Measurements from ENCODE around the gene FBRS.

Gene FBRS

DNA sequence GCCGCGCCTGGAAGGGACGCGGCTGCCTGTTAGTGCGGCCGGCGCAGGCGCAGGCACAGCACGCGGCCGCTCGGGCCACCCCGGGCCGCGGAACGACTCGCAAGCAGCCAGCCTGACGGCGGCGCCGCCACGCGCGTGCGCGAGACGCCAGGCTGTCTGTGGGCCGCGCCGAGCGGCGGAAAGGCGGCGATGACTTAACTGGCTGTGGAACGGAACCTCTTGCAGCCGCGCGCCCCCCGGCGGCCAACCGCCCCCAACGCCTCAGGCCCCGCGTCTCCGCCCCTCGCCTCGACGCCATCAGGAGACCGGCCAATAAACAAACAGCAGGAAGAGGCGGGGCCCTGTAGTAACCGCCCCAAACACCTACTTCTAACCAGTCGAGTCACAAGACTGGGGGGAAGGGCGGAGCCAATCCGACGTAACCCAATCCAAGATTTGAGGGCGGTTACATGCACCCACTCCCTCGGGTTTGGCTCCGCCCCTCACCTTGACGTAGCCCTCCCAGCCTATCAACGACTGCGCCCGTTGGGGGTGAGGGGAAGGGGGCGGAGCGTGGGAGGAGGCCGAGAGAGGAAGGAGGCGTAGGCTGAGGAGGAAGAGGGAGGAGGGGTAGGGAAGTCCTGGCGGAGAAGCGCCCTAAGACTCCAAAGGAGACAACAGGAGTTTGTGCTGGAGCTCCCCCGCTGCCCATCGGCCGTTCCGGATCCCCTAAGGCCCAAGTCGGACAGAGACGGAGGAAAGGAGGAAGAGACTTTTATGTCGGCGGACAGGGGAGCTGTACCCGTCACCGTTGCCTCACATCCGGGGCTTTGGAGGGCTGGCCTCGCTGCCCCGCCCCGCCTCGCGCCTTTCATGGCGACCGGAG is at the start of gene FBRS:
Gene FBRS, plus strand, starts transcription at position 566 of the 865 bp plus-strand sequence. CDS start 1,088 bp downstream, outside the sequence.
- H3K4me1 ChIP-seq: peaks cover 13% of the 10 kb centered on the region
- DNase-seq (ENCODE audit: low spot score in 2 of 2): peak; percentile 99 to 100
- H3K9me3 ChIP-seq: no peaks in the 10 kb centered on the region
- in situ Hi-C loops (cut with MboI; ENCODE audit: low sequenced_read_pairs): no loop called here
- peak within 1 kb of the TSS; percentile 95 for H3K4me3 ChIP-seq
- peaks cover 54% of the 10 kb centered on the region for H3K36me3 ChIP-seq (replicated peaks)
- H3K27me3 ChIP-seq (ENCODE audit: low read depth): no peaks in the 10 kb centered on the region

DNA sequence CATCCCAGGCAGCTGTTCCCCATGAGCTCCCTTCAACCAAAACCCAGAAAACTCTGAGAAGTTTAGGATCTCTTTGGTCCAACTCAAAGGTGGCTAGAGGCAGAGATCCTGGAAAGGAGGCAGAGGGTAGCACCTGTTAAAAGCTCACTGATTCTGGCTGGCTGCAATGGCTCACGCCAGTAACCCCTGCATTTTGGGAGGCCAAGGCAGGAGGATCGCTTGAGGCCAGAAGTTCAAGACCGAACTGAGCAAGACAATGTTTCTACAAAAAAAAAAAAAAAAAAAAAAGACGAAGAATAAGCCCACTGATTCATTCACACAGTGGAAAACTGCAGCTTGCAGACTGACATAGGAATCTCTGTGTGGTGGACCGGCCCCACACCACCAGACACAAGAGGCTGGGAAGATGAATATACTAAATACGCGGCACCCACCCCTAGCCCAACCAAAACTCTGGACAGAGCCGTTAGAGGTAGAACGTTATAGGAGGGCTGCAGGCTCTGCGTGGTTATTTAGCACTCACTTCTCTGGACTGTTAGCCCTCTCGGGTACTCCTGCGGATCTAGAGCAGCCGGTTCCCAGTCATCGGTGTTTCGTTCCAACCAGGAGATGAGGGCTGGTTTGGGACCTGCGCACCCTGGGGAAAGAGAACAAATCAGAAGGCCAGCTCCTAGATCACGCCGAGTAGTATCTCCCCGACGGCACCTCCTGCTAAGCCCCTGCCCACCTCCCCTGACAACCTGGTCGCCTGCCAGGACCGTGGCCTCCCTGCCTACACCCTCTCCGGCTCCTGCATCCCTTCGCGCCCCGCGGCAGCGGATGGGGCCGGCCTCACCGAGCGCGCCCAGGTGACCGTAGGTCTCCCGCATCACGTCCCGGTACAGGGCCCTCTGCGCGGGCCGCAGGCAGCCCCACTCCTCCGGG is 49.0 kb upstream of the FBRS start:
- peak overlapping the region; percentile 91 for H3K4me3 ChIP-seq
- H3K4me1 ChIP-seq: peaks cover 7% of the 10 kb centered on the region
- H3K27me3 ChIP-seq (ENCODE audit: low read depth): no peaks in the 10 kb centered on the region
- peak in 1 of 2 experiments; percentile 66 for DNase-seq (ENCODE audit: low spot score in 2 of 2)
- no peaks in the 10 kb centered on the region for H3K9me3 ChIP-seq
- peaks cover 40% of the 10 kb centered on the region for H3K36me3 ChIP-seq (replicated peaks)
- in situ Hi-C loops (cut with MboI; ENCODE audit: low sequenced_read_pairs): no loop called here

DNA sequence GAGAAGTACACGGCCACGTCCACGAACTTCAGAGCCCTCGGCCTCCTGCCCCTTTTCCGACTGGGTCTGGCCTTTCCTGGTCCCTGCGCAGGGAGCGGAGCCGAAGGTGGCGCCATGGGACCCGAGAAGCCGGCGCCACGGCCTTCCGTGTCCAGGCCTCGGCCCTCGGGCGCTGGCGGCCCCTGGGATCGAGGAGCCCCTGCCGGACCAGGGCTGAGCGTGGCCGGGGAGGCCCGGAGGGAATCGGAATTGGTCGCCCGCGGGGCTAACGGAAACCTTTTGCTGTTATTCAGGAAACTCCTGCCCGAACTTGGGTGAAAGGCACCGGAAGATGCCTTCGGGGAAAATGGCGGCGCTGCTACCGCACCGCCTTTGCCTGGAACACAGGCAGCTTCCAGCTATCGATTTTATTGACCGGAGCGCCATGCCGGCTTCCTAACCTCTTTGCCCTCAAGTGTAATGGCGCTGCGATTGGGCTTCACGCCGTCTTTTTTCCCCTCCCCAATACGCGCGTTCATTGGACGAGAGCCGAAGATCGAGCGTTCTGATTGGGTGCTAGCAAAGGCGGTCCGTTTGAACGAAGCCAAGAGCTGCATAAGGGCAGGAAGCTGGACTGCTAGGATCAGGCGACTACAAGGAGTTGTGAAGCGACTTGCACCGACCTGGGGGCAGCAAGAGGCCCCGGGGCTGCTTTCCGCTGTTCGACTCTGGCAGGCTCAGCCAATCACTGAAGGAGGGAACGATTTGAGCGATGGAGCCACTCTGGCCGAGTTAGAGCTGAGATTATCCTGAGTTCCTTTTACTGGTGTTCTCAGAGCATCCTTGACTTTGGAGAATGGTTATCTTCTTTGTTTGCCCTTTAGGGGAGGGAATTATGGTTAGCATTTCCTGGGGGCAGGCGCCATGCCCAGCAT is 48.0 kb upstream of the FBRS start, which contains the start of gene ZNF689:
Gene ZNF689, minus strand, starts transcription at position 464 of the 914 bp plus-strand sequence. Its CDS starts 348 bp downstream, at position 116.
- in situ Hi-C loops (cut with MboI; ENCODE audit: low sequenced_read_pairs): no loop called here
- Histone ChIP-seq H3K36me3 (replicated peaks) (peaks cover 31% of the 10 kb centered on the region), H3K9me3 (no peaks in the 10 kb centered on the region)

DNA sequence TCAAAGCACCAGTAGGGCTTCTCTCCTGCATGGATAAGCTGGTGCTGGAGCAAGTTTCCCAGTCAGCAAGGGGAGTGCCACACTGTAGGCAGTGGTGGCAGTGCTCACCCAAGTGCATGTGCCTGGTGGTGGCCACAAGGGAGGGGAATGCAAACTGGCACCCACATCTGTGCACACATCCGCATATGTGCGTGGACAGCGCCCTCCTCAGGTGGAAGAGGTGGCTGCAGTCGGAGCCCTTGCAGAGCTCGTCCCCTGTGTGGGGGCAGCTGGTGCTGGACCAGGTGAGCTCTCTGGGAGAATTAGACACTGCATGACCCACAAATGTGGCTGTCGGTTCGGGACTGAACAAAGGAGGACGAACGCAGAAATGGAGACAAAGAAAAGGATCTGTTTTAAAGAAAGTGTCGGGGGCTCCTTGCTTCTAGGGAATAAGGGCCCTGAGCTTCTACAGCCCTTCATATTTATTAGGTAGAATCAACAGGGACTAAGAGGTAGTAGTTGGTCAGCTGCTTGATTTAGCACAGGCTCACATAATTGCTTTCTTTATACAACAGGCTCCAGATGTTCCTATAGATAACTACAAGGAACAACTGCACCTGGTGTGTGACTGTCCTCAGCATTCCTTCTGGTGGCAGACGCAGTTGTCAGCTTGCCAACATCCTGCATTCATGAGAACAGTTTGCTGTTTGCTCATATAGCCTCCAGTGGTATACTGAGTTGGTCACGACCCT is 42.7 kb upstream of the FBRS start:
- in situ Hi-C loops (cut with MboI; ENCODE audit: low sequenced_read_pairs): no loop called here
- Histone ChIP-seq H3K27me3 (ENCODE audit: low read depth) (no peaks in the 10 kb centered on the region), H3K4me3 (no peak overlapping the region), H3K4me1 (peaks cover 6% of the 10 kb centered on the region), H3K9me3 (no peaks in the 10 kb centered on the region), H3K36me3 (replicated peaks) (no peaks in the 10 kb centered on the region)
- DNase-seq (ENCODE audit: low spot score in 2 of 2): peak in 1 of 2 experiments; percentile 82

More for the DNA sequence above, 48.0 kb upstream of the FBRS start, which contains the start of gene ZNF689:
- H3K4me3 ChIP-seq: peak within 1 kb of the TSS; percentile 91
- peaks cover 7% of the 10 kb centered on the region for H3K4me1 ChIP-seq
- DNase-seq (ENCODE audit: low spot score in 2 of 2): peak; percentile 94 to 96
- no peaks in the 10 kb centered on the region for H3K27me3 ChIP-seq (ENCODE audit: low read depth)

DNA sequence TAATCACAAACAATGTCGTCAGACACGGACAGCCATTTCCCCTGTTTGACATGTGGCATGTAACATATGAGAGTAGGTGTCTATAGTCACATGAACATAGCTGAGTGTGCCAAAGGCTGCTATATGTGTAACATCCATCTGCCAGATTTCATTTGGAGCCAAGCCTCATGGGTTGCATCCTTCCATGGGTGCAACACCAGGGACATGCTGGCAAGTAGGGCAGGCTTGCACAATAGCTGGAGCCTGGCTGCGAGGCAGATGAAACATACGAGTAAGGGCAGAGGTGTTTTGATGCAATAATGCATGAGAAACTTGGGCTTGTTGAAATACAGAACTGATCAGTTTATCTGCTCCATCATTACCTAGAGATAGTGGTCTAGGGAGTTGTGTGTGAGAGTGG is 39.0 kb upstream of the FBRS start:
- H3K27me3 ChIP-seq (ENCODE audit: low read depth): no peaks in the 10 kb centered on the region
- no peaks in the 10 kb centered on the region for H3K36me3 ChIP-seq (replicated peaks)
- H3K9me3 ChIP-seq: 0 out of 2 replicates have a peak, but pooled peaks cover 7% of the 10 kb centered on the region
- no peak overlapping the region for H3K4me3 ChIP-seq
- DNase-seq (ENCODE audit: low spot score in 2 of 2): no peak
- in situ Hi-C loops (cut with MboI; ENCODE audit: low sequenced_read_pairs): no loop called here
- peaks cover 11% of the 10 kb centered on the region for H3K4me1 ChIP-seq

DNA sequence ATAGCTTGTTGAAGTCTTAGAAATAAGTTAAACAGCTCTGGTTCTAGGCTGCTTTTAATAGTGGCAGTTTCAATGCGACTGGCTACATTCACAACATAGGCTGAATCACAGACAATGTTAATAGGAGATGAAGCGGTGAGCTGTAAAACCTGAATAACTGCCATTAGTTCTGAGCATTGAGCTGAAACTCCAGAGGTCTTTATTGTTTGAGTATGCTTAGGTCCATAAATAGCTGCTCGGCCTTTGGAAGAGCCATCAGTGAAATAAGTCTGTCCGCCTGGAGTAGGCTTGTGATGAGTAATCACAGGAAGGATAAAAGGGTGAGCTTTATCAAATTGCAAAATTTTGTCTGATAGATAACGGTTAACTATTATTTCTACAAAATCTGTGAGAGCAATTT is 38.6 kb upstream of the FBRS start:
- Histone ChIP-seq H3K4me1 (peaks cover 11% of the 10 kb centered on the region), H3K27me3 (ENCODE audit: low read depth) (no peaks in the 10 kb centered on the region), H3K4me3 (no peak overlapping the region), H3K36me3 (replicated peaks) (no peaks in the 10 kb centered on the region), H3K9me3 (0 out of 2 replicates have a peak, but pooled peaks cover 8% of the 10 kb centered on the region)
- no peak for DNase-seq (ENCODE audit: low spot score in 2 of 2)
- in situ Hi-C loops (cut with MboI; ENCODE audit: low sequenced_read_pairs): no loop called here

DNA sequence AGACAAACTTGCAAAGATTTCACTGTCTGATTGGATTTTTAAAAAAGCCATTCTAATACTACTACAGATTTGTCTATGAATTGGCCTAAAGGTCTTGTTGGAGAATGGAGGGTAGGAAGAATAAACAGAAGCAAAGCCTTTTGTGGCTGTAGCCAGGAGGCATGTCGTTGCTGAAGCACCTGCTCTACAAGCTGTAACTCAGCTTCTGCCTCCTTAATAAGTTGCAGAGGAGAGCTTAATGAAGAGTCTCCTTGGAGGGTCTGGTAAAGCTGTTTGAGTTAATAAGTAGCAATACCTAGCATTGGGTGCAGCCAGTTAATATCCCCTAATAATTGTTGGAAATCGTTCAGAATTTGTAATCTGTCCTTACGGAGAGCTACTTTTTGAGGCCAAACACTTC is 38.1 kb upstream of the FBRS start:
- Histone ChIP-seq H3K27me3 (ENCODE audit: low read depth) (no peaks in the 10 kb centered on the region), H3K9me3 (0 out of 2 replicates have a peak, but pooled peaks cover 8% of the 10 kb centered on the region), H3K4me1 (peaks cover 11% of the 10 kb centered on the region), H3K36me3 (replicated peaks) (no peaks in the 10 kb centered on the region), H3K4me3 (no peak overlapping the region)
- no peak for DNase-seq (ENCODE audit: low spot score in 2 of 2)
- in situ Hi-C loops (cut with MboI; ENCODE audit: low sequenced_read_pairs): no loop called here

DNA sequence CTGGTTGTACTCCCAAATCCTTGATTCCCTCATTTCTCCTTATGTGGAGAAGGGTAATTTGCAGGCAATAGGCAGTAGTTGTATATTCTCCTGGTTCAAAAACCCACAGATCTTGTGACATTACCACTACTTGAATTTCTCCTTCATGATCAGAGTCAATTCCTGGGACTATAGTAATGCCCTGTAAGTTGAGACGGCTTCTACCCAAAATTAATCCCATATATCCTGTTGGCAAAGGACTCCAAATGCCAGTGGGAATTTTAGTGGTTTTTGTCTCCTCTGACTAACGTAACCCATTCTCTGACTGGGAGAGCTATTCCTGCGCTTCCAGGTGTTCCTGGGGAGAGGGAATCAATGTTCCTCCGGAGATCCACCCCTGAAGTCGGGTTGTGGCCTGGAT is 36.5 kb upstream of the FBRS start:
- 0 out of 2 replicates have a peak, but pooled peaks cover 8% of the 10 kb centered on the region for H3K9me3 ChIP-seq
- in situ Hi-C loops (cut with MboI; ENCODE audit: low sequenced_read_pairs): no loop called here
- H3K27me3 ChIP-seq (ENCODE audit: low read depth): no peaks in the 10 kb centered on the region
- DNase-seq (ENCODE audit: low spot score in 2 of 2): no peak
- no peak overlapping the region for H3K4me3 ChIP-seq
- peaks cover 11% of the 10 kb centered on the region for H3K4me1 ChIP-seq
- H3K36me3 ChIP-seq (replicated peaks): no peaks in the 10 kb centered on the region

DNA sequence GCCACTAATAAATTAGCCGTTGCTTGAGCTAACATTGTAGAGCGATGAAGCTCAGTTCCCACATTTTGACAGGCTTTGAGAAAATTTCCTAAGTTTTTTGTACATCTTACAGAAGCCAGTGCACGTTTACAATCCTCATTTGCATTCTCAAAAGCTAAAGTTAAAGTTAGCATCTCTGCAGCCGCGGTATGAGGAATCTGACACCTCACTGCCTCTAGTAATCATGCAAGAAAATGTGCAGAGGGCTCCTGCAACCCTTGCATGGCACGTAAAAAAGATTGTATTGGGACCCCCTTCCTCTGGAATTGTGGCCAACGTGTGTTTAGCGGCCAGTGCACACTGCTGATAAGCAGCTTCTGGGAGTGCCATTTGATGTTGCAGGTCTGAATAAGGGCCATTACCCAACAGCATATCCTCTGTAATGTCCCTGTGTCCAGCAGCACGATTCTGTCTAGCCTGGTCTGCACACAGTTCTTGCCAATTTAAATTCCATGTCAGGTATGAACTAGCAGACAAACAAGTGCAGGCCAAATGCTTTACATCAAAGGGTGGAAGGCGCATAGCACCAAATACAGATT is 35.7 kb upstream of the FBRS start:
- Histone ChIP-seq H3K9me3 (0 out of 2 replicates have a peak, but pooled peaks cover 8% of the 10 kb centered on the region), H3K4me1 (peaks cover 11% of the 10 kb centered on the region), H3K36me3 (replicated peaks) (no peaks in the 10 kb centered on the region), H3K4me3 (no peak overlapping the region), H3K27me3 (ENCODE audit: low read depth) (no peaks in the 10 kb centered on the region)
- in situ Hi-C loops (cut with MboI; ENCODE audit: low sequenced_read_pairs): no loop called here
- no peak for DNase-seq (ENCODE audit: low spot score in 2 of 2)

DNA sequence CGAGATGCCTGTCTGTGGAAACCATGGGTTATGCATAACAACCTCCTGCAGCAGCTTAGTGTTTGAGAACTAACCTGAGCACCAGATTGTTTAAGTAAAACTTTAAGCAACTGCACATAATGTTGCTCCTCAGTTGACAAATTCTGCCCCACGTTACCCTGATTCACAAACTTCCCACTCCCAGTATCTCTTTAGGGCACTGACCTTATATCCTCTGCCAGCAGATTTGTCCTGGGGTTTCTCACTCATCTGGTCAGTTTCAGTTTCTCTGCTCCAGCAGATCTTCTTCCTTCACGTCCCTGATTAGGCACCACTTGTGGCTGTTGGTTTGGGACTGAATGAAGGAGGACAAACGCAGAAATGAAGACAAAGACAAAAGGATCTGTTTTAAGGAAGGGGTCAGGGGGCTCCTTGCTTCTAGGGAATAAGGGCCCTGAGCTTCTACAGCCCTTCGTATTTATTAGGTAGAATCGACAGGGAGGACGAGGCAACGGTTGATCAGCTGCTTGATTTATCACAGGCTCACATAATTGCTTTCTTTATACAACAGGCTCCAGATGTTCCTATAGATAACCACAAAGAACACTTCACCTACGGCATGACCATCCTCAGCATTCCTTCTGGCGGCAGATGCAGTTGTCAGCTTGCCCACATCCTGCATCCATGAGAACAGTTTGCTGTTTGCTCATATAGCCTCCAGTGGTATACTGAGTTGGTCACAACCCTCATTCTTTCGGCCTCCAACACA is 34.5 kb upstream of the FBRS start:
- Histone ChIP-seq H3K9me3 (0 out of 2 replicates have a peak, but pooled peaks cover 8% of the 10 kb centered on the region), H3K27me3 (ENCODE audit: low read depth) (no peaks in the 10 kb centered on the region), H3K36me3 (replicated peaks) (no peaks in the 10 kb centered on the region), H3K4me3 (no peak overlapping the region), H3K4me1 (peaks cover 11% of the 10 kb centered on the region)
- no peak for DNase-seq (ENCODE audit: low spot score in 2 of 2)
- in situ Hi-C loops (cut with MboI; ENCODE audit: low sequenced_read_pairs): no loop called here

DNA sequence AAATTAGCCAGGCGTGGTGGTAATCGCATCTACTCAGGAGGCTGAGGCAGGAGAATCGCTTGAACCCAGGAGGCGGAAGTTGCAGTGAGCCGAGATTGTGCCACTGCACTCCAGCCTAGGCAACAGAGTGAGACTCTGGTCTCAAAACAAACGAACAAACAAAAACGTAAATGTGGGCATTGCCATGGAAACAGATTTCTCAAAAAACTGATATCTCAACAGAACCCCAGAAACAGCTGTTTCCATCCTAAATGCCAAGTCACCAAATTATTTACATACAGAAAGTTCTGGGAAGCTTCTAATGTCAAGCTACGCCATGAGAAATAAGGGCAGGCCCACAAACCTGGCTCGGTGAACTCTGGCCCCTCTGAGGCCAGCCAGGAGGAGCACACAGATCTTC is 32.0 kb upstream of the FBRS start:
- Histone ChIP-seq H3K36me3 (replicated peaks) (no peaks in the 10 kb centered on the region), H3K4me3 (no peak overlapping the region), H3K27me3 (ENCODE audit: low read depth) (no peaks in the 10 kb centered on the region), H3K4me1 (peaks cover 11% of the 10 kb centered on the region), H3K9me3 (0 out of 2 replicates have a peak, but pooled peaks cover 8% of the 10 kb centered on the region)
- in situ Hi-C loops (cut with MboI; ENCODE audit: low sequenced_read_pairs): loop anchor here (25.0 kb wide), 1 partner anchor 514 kb away; the partner anchor contains the start of genes GDPD3 and MAPK3
- no peak for DNase-seq (ENCODE audit: low spot score in 2 of 2)
